Ishikawa (cell line): ENCODE results near the gene KIF5C.

ENCODE experiments used
- CEBPB ChIP-seq: IDR thresholded peaks from 2 replicates; pipeline ENCODE4 v1.6.1; 2012
- CREB1 ChIP-seq: IDR thresholded peaks from 2 replicates; pipeline ENCODE4 v1.6.1; 2012; ENCODE audit warnings: low read depth
- EGR1 ChIP-seq: IDR thresholded peaks from 2 replicates; pipeline ENCODE4 v1.6.1; 2012
- EP300 ChIP-seq: IDR thresholded peaks from 2 replicates; pipeline ENCODE4 v1.6.1; 2012; ENCODE audit warnings: borderline replicate concordance
- FOXM1 ChIP-seq: IDR thresholded peaks from 2 replicates; pipeline ENCODE4 v1.6.1; 2012; ENCODE audit warnings: low read depth, borderline replicate concordance
- NFIC ChIP-seq: IDR thresholded peaks from 2 replicates; pipeline ENCODE4 v1.6.1; 2012
- RAD21 ChIP-seq: IDR thresholded peaks from 2 replicates; pipeline ENCODE4 v1.6.1; 2012; ENCODE audit warnings: low read depth
- TAF1 ChIP-seq: IDR thresholded peaks from 2 replicates; pipeline ENCODE4 v1.6.1; 2012; ENCODE audit warnings: low read depth, mild to moderate bottlenecking
- TCF12 ChIP-seq: IDR thresholded peaks from 2 replicates; pipeline ENCODE4 v1.6.1; 2012; ENCODE audit warnings: low read depth
- TEAD4 ChIP-seq: IDR thresholded peaks from 2 replicates; pipeline ENCODE4 v1.6.1; 2012
- USF1 ChIP-seq: IDR thresholded peaks from 2 replicates; pipeline ENCODE4 v1.6.1; 2012
- YY1 ChIP-seq: IDR thresholded peaks from 2 replicates; pipeline ENCODE4 v1.6.1; 2012; ENCODE audit warnings: low read depth
- ZBTB7A ChIP-seq: IDR thresholded peaks from 2 replicates; pipeline ENCODE4 v1.6.1; 2012; ENCODE audit warnings: low read depth
- TF ChIP-seq, protein P1 (sequence below): IDR thresholded peaks from 2 replicates; pipeline ENCODE4 v1.6.1; 2012; ENCODE audit warnings: low read depth, mild to moderate bottlenecking
- TF ChIP-seq, protein P2 (sequence below): IDR thresholded peaks from 2 replicates; pipeline ENCODE4 v1.6.1; 2012

Gene KIF5C

DNA sequence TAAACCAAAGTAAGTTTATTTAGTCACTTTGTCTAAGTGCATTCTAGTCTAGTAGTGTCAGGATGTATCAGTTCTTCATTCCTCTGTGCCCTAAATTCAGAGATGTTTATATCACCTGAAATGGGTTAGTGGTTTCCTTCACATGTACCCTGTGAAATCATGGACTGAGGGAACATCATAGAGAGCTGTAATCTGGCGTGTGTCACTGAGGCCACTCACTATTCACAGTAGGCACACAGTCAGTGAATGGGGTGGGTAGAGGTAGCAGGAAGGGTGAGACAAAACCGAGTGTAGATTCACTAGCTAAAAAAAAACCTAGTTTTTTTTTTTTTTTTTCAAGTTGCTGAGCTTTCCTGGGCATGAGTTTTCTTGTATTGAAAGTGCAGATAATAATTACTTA is 5.6 kb downstream of the KIF5C start:
- no peak for TF ChIP-seq TAF1
- no peak for TF ChIP-seq NFIC
- no peak for TF ChIP-seq EP300
- no peak for TF ChIP-seq YY1
- no peak for TF ChIP-seq USF1
- TF ChIP-seq, protein P1, sequence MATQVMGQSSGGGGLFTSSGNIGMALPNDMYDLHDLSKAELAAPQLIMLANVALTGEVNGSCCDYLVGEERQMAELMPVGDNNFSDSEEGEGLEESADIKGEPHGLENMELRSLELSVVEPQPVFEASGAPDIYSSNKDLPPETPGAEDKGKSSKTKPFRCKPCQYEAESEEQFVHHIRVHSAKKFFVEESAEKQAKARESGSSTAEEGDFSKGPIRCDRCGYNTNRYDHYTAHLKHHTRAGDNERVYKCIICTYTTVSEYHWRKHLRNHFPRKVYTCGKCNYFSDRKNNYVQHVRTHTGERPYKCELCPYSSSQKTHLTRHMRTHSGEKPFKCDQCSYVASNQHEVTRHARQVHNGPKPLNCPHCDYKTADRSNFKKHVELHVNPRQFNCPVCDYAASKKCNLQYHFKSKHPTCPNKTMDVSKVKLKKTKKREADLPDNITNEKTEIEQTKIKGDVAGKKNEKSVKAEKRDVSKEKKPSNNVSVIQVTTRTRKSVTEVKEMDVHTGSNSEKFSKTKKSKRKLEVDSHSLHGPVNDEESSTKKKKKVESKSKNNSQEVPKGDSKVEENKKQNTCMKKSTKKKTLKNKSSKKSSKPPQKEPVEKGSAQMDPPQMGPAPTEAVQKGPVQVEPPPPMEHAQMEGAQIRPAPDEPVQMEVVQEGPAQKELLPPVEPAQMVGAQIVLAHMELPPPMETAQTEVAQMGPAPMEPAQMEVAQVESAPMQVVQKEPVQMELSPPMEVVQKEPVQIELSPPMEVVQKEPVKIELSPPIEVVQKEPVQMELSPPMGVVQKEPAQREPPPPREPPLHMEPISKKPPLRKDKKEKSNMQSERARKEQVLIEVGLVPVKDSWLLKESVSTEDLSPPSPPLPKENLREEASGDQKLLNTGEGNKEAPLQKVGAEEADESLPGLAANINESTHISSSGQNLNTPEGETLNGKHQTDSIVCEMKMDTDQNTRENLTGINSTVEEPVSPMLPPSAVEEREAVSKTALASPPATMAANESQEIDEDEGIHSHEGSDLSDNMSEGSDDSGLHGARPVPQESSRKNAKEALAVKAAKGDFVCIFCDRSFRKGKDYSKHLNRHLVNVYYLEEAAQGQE: no peak
- no peak for TF ChIP-seq CEBPB
- TF ChIP-seq, protein P2, sequence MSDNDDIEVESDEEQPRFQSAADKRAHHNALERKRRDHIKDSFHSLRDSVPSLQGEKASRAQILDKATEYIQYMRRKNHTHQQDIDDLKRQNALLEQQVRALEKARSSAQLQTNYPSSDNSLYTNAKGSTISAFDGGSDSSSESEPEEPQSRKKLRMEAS: no peak
- no peak for TF ChIP-seq FOXM1
- no peak for TF ChIP-seq TCF12
- TF ChIP-seq EGR1: no peak
- TF ChIP-seq RAD21: no peak
- TF ChIP-seq ZBTB7A: no peak
- TF ChIP-seq TEAD4: no peak
- TF ChIP-seq CREB1: no peak

GRCh38 chr2:148882051-148882450 is 7.0 kb downstream of the KIF5C start:
- TF ChIP-seq YY1 (no peak), TCF12 (no peak), ZBTB7A (no peak), EP300 (no peak), TAF1 (no peak), EGR1 (no peak), USF1 (no peak), CREB1 (no peak), RAD21 (no peak)
- TF ChIP-seq, protein P1: no peak

DNA sequence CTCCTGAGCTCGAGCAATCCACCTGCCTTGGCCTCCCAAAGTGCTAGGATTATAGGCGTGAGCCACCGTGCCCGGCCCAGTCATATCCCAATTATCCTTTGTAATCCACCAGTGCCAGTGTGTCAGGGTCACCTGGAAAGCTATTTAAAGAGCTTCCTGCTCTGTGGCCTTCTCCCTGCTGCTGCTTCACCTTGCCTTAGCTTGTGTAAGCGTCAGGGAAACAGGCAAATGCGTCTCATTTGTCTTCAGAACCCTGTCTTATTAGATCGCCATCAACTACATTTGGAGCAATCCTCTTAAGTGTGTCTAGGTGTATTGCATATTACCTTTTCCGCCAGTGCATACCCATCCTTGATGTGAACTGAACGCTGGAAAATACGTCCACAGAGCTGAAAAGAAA is 10.2 kb downstream of the KIF5C start:
- TF ChIP-seq ZBTB7A (no peak), CEBPB (no peak), YY1 (no peak), TAF1 (no peak), CREB1 (no peak), EGR1 (no peak), NFIC (no peak), USF1 (no peak), TCF12 (no peak), FOXM1 (no peak), RAD21 (no peak), EP300 (no peak), TEAD4 (no peak)
- TF ChIP-seq, protein P1: no peak
- TF ChIP-seq, protein P2: no peak

DNA sequence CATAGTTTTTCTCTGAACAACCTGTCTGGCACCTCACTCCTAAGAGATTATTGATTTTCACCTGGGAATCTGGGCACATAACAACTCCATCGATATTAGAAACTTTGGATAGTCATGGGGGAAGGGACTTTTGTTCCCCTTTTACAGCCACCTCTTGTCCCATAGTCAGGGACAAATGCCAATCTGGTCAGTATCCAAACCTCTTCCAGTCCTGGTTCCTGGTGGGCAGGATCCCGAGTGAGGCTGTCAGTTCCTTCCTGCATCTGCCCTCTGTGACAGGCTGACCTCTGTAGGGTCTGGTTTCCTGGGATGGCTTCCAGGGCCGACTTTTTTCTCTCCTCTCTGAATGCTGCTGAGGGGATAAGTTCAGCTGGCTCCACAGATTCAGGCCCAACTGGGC is 11.0 kb downstream of the KIF5C start:
- TF ChIP-seq RAD21 (no peak), NFIC (no peak), EGR1 (no peak), YY1 (no peak), CREB1 (no peak)
